ENCODE measurements around the gene ATP10B.

DNA sequence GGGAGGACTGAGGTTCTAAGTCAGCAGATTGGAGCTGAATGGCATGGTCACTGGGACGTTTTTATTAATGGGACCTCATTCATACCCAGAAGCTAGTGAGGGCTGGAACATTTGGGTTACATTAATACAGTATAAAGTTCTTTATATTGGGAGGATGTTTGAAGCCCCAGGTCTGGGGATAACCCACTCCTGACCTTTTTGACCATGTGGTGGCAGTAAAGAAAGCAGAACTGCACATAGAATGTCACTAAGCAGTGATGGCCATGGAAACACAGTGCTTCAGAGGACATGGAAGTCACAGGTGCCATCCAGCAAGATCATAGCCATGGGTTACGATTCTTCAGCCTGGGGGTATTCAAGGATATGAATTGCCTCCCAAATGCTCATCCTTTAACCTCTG, 176.0 kb downstream of the ATP10B start:
- TF ChIP-seq POLR2A (IDR thresholded peaks at IDR 0.05) = no peak
- TF ChIP-seq, protein P1, sequence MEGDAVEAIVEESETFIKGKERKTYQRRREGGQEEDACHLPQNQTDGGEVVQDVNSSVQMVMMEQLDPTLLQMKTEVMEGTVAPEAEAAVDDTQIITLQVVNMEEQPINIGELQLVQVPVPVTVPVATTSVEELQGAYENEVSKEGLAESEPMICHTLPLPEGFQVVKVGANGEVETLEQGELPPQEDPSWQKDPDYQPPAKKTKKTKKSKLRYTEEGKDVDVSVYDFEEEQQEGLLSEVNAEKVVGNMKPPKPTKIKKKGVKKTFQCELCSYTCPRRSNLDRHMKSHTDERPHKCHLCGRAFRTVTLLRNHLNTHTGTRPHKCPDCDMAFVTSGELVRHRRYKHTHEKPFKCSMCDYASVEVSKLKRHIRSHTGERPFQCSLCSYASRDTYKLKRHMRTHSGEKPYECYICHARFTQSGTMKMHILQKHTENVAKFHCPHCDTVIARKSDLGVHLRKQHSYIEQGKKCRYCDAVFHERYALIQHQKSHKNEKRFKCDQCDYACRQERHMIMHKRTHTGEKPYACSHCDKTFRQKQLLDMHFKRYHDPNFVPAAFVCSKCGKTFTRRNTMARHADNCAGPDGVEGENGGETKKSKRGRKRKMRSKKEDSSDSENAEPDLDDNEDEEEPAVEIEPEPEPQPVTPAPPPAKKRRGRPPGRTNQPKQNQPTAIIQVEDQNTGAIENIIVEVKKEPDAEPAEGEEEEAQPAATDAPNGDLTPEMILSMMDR (IDR thresholded peaks at IDR 0.05) = no peak
